ENCODE results near the gene CYRIA. TPM values are rescaled to one million over a fixed set of nuclear protein-coding genes. Genes with fewer than 3 reads are reported as not detected.

Gene CYRIA
- total RNA-seq, 1 donor from 2014 or later, result 227 TPM

- DNase-seq (ENCODE audit: low spot score in 2 of 2) (no peak), FAIRE-seq (no peak)
These were observed 31.8 kb downstream of the CYRIA start for GRCh38 chr2:16633621-16634430.

GRCh38 chr2:16632598-16632997 is 33.0 kb downstream of the CYRIA start:
- FAIRE-seq (no peak), DNase-seq (ENCODE audit: low spot score in 2 of 2) (no peak)

GRCh38 chr2:16630463-16630862 is 35.2 kb downstream of the CYRIA start:
- FAIRE-seq (no peak), DNase-seq (ENCODE audit: low spot score in 2 of 2) (no peak)

GRCh38 chr2:16629770-16630169 is 35.9 kb downstream of the CYRIA start:
- FAIRE-seq (no peak), DNase-seq (ENCODE audit: low spot score in 2 of 2) (no peak)

GRCh38 chr2:16629044-16629443 is 36.6 kb downstream of the CYRIA start:
- FAIRE-seq (no peak), DNase-seq (ENCODE audit: low spot score in 2 of 2) (no peak)

GRCh38 chr2:16628314-16628713 is 37.3 kb downstream of the CYRIA start:
- FAIRE-seq (no peak), DNase-seq (ENCODE audit: low spot score in 2 of 2) (no peak)

- DNase-seq (ENCODE audit: low spot score in 2 of 2) (no peak), FAIRE-seq (no peak)
These were observed 38.5 kb downstream of the CYRIA start for GRCh38 chr2:16626997-16627605.

- FAIRE-seq (no peak), DNase-seq (ENCODE audit: low spot score in 2 of 2) (no peak)
These were observed 39.1 kb downstream of the CYRIA start for GRCh38 chr2:16626497-16626896.

- FAIRE-seq (no peak), DNase-seq (ENCODE audit: low spot score in 2 of 2) (no peak)
These were observed 39.9 kb downstream of the CYRIA start for GRCh38 chr2:16625759-16626158.

GRCh38 chr2:16625201-16625729 is 40.4 kb downstream of the CYRIA start:
- DNase-seq (ENCODE audit: low spot score in 2 of 2) (no peak), FAIRE-seq (no peak)

- no peak for DNase-seq (ENCODE audit: low spot score in 2 of 2)
- FAIRE-seq, result no peak
These were observed 41.2 kb downstream of the CYRIA start for GRCh38 chr2:16624436-16624780.

GRCh38 chr2:16623564-16624435 is 41.8 kb downstream of the CYRIA start:
- FAIRE-seq (no peak), DNase-seq (ENCODE audit: low spot score in 2 of 2) (no peak)

- FAIRE-seq (no peak), DNase-seq (ENCODE audit: low spot score in 2 of 2) (no peak)
These were observed 42.6 kb downstream of the CYRIA start for GRCh38 chr2:16623031-16623430.

GRCh38 chr2:16622399-16622968 is 43.1 kb downstream of the CYRIA start:
- no peak for FAIRE-seq
- no peak for DNase-seq (ENCODE audit: low spot score in 2 of 2)

GRCh38 chr2:16621316-16621715 is 44.3 kb downstream of the CYRIA start:
- no peak for DNase-seq (ENCODE audit: low spot score in 2 of 2)
- no peak for FAIRE-seq

GRCh38 chr2:16620590-16620989 is 45.0 kb downstream of the CYRIA start:
- no peak for FAIRE-seq

GRCh38 chr2:16619576-16620245 is 45.9 kb downstream of the CYRIA start:
- no peak for FAIRE-seq
- no peak for DNase-seq (ENCODE audit: low spot score in 2 of 2)

More at GRCh38 chr2:16620590-16620989, 45.0 kb downstream of the CYRIA start:
- no peak for DNase-seq (ENCODE audit: low spot score in 2 of 2)

- no peak for DNase-seq (ENCODE audit: low spot score in 2 of 2)
- no peak for FAIRE-seq
These were observed 48.1 kb downstream of the CYRIA start for GRCh38 chr2:16617282-16618266.
